22Rv1 (cell line): ENCODE measurements around the gene TARBP2.

ENCODE experiments used
- H3K27ac ChIP-seq: fragments of 450-650 bp; 2 replicates; pipeline ENCODE4 v1.5.1; 2017
- CTCF ChIP-seq: fragments of 450-650 bp; IDR thresholded peaks from 2 replicates; pipeline ENCODE4 v1.5.1; 2017; ENCODE audit warnings: mild to moderate bottlenecking
- ZFX ChIP-seq: fragments of 450-650 bp; IDR thresholded peaks from 2 replicates; pipeline ENCODE4 v1.6.1; 2017; ENCODE audit warnings: antibody characterized with exemption, borderline replicate concordance

TARBP2 gene

GRCh38 chr12:53500776-53501614 lies at the start of gene TARBP2:
Gene TARBP2, plus strand, starts transcription at chr12:53501283. Its CDS starts 126 bp downstream, at chr12:53501409.
- TF ChIP-seq CTCF (peak; percentile 18; the same call in 1 of the 2 replicates), ZFX (0 out of 2 replicates have a peak, but pooled peaks have one; percentile 64)
- peak within 1 kb of the TSS; percentile 100 for H3K27ac ChIP-seq

- peak within 1 kb of the TSS; percentile 84 for H3K27ac ChIP-seq
- peak; percentile 99 for TF ChIP-seq CTCF
- TF ChIP-seq ZFX, result no peak
Measured at GRCh38 chr12:53451661-53452158, 49.4 kb upstream of the TARBP2 start, which contains the start of gene PCBP2. Gene PCBP2, plus strand, starts transcription at chr12:53452102. Its CDS starts 2,699 bp downstream, at chr12:53454801.

DNA sequence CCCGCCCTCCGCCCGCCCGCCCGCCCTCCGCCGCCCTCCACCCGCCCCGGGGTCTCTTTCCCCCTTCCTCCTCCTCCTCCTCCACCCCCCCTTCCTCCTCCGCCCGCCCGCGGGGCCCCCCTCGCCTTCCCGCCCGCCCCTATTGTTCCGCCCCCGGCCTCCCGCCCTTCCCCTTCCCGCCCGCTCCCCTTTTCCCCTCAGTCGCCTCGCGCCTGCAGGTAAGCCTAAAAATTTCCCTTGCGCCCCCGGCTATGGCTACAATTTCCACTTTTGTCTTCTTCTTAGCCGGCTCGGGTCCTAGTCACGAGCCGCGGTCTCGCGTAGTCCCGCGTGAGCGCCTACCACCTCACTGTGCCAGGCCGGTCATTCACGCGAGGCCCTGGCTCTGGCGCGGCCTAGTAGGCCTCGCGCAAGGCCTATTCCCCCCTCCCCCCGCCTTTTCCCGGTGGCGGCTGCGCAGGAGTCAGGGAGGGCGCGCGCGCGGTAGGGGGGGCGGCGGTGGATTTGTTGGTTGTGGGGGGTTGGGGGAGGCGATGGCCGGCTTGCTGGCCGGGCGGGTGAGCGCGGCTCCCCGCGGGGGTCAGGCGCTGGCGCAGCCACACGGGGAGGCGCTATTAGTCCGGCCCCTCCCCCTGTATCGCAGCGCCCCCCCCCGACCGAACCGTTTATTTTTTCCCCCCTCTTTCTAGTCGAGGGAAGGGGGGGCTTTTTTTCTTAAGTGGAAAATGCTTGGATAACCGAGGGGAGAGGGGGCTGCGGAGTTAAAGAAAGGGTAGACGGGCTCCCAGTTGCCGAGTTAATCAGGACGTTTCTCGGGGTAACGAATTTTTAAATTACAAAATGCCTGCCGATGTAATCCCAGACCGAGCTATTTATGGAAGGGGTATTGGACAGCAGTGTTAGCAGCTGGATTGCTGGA lies 48.7 kb upstream of the TARBP2 start:
- TF ChIP-seq ZFX (peak; percentile 99), CTCF (peak; percentile 86)

GRCh38 chr12:53453953-53454640 lies 47.0 kb upstream of the TARBP2 start:
- H3K27ac ChIP-seq, result peak overlapping the region; percentile 84; the same call in 1 of the 2 replicates
- TF ChIP-seq ZFX, result no peak

More for the DNA sequence above, 48.7 kb upstream of the TARBP2 start:
- peak overlapping the region; percentile 84 for H3K27ac ChIP-seq

DNA sequence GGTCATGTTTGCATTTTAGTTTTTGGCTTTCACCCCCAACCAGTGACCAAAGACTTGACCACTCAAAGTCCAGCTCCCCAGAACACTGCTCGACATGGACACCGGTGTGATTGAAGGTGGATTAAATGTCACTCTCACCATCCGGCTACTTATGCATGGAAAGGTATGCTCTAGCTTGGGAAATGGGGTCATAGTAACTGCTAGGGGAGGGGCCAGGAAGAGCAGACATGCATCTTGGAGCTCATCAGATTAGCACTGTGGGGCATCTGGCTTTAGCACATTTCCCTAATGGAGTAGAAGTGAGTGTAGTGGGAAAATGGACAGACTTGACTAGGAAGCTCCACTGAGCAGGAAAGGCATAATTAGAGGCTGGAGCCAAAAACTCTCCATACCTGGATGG lies 46.4 kb upstream of the TARBP2 start:
- TF ChIP-seq ZFX, result no peak

DNA sequence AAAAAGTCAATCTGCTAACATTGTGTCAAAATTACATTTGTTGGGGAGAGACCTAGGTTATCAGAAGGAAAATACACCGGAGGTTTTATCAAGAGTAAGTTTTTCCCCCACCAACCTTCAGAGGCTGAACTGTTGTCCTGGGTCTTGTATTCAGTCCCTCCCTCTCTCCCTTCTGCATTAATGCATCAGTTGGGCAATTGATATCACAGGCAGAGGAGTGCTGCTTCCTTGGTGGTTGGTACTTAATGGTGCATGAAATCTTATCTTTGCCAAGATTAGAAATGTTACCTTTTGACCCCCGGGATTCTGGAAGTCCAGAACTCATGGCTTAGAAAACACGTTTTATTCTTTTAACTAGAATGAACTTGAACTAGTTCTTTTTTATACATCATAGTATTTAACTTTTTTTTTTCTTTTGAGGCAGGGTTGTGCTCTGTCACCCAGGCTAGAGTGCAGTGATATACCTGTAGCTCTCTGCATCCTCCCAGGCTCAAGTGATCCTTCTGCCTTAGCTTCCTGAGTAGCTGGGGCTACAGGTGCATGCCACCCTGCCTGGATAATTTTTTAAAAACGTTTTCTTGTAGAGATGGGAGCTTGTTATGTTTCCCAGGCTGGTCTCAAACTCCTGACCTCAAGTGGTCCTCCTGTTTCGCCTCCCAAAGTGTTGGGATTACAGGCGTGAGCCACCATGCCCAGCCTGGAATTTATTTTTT lies 44.3 kb upstream of the TARBP2 start:
- no peak overlapping the region for H3K27ac ChIP-seq
- TF ChIP-seq CTCF (no peak), ZFX (no peak)

More for the DNA sequence above, 46.4 kb upstream of the TARBP2 start:
- no peak overlapping the region for H3K27ac ChIP-seq

GRCh38 chr12:53459097-53459496 lies 42.0 kb upstream of the TARBP2 start:
- no peak overlapping the region for H3K27ac ChIP-seq
- TF ChIP-seq CTCF, result no peak
- no peak for TF ChIP-seq ZFX
